Bronchial epithelial cell (primary cell): ENCODE data around the gene ZC3H12C. TPM values are rescaled to one million over a fixed set of nuclear protein-coding genes. Genes with fewer than 3 reads are reported as not detected.

Source experiments
- DNase-seq: peaks from one replicate; pipeline ENCODE4 v3.0.0-alpha.2; 2010; ENCODE audit warnings: low read depth
- FAIRE-seq: peaks from 2 replicates; lab custom pipeline; 2011; peaks lifted over from hg19 to GRCh38; lab: Jason Lieb, UNC
- H3K27me3 ChIP-seq: 2 replicates; pipeline ENCODE4 v1.5.1; 2011; ENCODE audit warnings: low read length; ENCODE audit not compliant: control insufficient read depth, insufficient read depth
- H3K36me3 ChIP-seq: 2 replicates; pipeline ENCODE4 v1.5.1; 2011; ENCODE audit warnings: low read length; ENCODE audit not compliant: control insufficient read depth, insufficient read depth
- H3K4me3 ChIP-seq: 2 replicates; pipeline ENCODE4 v1.5.1; 2011; ENCODE audit warnings: mild to moderate bottlenecking, low read depth, low read length, control low read depth
- total RNA-seq: library from RNA; depleted of rRNA; stranded (reverse); fragments of >200 nt; gene quantifications from 2 replicates; pipeline ENCODE4 v1.2.1, GENCODE V29; 2014
- TF ChIP-seq, protein P1 (sequence below): IDR thresholded peaks from 2 replicates; pipeline ENCODE4 v1.5.1; 2011; ENCODE audit warnings: mild to moderate bottlenecking, moderate library complexity, low read length, control low read depth, inconsistent platforms; ENCODE audit not compliant: insufficient read depth, severe bottlenecking

ZC3H12C gene
- total RNA-seq, 1 donor from 2014 or later = 5.3 TPM

DNA sequence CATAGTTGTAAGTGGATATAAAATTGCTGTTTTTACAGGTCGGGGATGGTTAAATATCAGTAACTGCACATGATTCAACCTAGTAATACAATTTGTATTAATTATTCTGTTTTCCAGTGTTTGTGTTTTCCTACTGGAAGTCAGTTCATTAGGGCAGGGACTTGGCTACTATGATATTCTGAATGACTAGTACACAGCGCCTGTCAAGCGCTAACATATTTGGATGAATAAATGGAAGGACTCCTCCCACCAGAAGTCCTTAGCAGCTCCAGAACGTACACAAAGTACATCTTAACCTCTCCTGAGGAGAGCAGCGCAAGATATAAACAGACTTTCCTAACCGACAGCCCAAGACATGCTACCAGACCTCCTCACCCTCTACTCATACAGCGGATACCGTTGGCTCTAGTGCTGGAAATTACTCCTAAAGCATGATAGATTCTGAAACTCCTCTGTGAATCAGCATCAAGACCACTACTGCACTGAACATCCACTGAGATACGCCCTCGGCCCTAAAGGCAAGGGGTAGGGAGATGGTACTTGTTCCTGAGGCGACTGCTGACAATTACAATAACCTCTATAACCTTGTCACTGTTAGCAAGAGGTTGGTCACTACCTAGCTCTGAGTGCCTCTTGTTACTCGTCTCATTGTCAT lies 124.2 kb downstream of the ZC3H12C start:
- no peak for DNase-seq
- Histone ChIP-seq H3K4me3 (no peak overlapping the region), H3K36me3 (no peaks in the 10 kb centered on the region), H3K27me3 (no peaks in the 10 kb centered on the region)
- no peak for FAIRE-seq
- TF ChIP-seq, protein P1, sequence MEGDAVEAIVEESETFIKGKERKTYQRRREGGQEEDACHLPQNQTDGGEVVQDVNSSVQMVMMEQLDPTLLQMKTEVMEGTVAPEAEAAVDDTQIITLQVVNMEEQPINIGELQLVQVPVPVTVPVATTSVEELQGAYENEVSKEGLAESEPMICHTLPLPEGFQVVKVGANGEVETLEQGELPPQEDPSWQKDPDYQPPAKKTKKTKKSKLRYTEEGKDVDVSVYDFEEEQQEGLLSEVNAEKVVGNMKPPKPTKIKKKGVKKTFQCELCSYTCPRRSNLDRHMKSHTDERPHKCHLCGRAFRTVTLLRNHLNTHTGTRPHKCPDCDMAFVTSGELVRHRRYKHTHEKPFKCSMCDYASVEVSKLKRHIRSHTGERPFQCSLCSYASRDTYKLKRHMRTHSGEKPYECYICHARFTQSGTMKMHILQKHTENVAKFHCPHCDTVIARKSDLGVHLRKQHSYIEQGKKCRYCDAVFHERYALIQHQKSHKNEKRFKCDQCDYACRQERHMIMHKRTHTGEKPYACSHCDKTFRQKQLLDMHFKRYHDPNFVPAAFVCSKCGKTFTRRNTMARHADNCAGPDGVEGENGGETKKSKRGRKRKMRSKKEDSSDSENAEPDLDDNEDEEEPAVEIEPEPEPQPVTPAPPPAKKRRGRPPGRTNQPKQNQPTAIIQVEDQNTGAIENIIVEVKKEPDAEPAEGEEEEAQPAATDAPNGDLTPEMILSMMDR = no peak

DNA sequence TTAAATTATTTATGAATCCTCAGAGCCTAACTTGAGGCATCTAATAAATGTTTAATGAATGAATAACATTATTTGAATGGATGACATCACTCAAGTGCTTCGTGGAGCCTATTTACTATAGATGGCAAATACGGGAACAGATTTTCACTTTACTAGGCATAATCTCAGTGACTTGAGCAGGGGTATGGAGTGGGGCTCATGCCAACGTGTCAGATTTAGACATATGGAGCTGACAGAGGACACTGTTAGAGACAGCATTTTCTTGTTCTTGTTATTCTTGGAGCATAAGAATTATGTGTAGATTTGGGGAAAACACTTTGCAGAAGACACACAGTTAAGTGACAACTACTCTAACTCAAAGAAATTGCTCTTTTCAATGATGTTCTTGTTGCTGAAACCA lies 124.7 kb downstream of the ZC3H12C start:
- H3K27me3 ChIP-seq = no peaks in the 10 kb centered on the region
- no peak for DNase-seq
- FAIRE-seq = no peak
- TF ChIP-seq, protein P1 = no peak
- no peaks in the 10 kb centered on the region for H3K36me3 ChIP-seq
- no peak overlapping the region for H3K4me3 ChIP-seq

DNA sequence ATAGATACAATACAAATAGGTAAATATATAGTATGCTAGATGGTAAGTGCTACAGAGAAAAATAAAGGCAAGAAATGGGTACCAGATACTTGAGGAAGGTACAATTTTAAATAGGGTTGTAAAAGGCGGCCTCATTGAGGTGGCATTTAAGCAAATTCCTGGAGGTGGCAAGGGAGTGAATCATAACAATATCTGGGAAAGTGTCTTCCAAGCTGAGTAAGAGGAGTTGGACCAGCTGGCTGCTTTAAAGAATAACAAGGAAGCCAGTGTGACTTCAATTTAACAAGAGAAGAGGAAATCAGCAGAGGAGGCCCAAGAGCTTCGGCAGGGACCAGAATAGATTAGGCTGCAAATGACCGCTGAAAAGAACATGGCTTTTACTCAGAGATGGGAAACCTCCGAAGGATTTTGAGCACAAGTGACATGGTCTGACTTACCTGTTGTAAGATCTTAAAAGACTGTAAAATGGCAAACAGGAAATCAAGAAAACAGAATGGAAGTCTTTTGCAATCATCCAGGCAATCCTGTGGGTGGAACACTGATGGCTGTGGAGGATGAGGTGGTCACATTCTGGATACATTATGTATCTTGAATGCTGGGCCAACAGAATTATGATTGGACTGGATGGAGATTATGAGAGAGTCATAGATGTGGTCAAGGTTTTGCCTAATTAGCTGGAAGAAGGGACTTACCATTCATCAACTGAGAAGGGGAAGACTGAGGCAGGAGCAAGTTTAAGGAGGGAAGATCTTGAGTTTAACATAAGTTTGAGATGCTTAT lies 126.0 kb downstream of the ZC3H12C start:
- H3K36me3 ChIP-seq = no peaks in the 10 kb centered on the region
- no peak for DNase-seq
- no peak for FAIRE-seq
- H3K4me3 ChIP-seq = no peak overlapping the region
- TF ChIP-seq, protein P1 = no peak
- H3K27me3 ChIP-seq = no peaks in the 10 kb centered on the region

Other genes with a start within 250 kb of the ZC3H12C start
- 88.2 and 93.2 TPM in 2 replicates for gene RDX, start 203.2 kb downstream of the ZC3H12C start, total RNA-seq